OCI-LY7 (cell line): ENCODE data around the gene TNS3. TPM values are rescaled to one million over a fixed set of nuclear protein-coding genes. Genes with fewer than 3 reads are reported as not detected.

ENCODE experiments used
- BruUV-seq: library from RNA; stranded (reverse); fragments of 400-500 nt; replicated peaks from 2 replicates; lab custom pipeline; 2021; lab: Mats Ljungman, UMichigan
- CTCF ChIA-PET: fragments of 300-600 bp; sonication (Branson Sonifier 250); formaldehyde crosslinking; loops from one replicate; lab custom pipeline; 2022; ENCODE audit warnings: antibody characterized with exemption; ENCODE audit not compliant: unreplicated experiment; lab: Charles Lee
- POLR2A ChIA-PET: fragments of 300-600 bp; sonication (Branson Sonifier 250); formaldehyde crosslinking; loops from one replicate; lab custom pipeline; 2022; ENCODE audit warnings: antibody characterized with exemption; lab: Charles Lee
- DNase-seq: peaks from one replicate; pipeline ENCODE4 v3.0.0-alpha.2; 2015; ENCODE audit warnings: low spot score
- H2AFZ ChIP-seq: fragments of 200-600 bp; sonication (generic), shearing (Covaris generic); 2 replicates; pipeline ENCODE4 v1.6.1; 2014; ENCODE audit warnings: mild to moderate bottlenecking, antibody characterized with exemption, low read length, moderate library complexity
- H3K27ac ChIP-seq: fragments of 200-600 bp; sonication (generic); 2 replicates; pipeline ENCODE4 v1.5.1; 2014; ENCODE audit warnings: mixed run types, low read depth, mild to moderate bottlenecking, moderate library complexity, low read length, inconsistent platforms; ENCODE audit not compliant: poor library complexity, severe bottlenecking
- H3K36me3 ChIP-seq: fragments of 200-600 bp; sonication (generic); 2 replicates; pipeline ENCODE4 v1.6.1; 2014; ENCODE audit warnings: mild to moderate bottlenecking, antibody characterized with exemption, low read length, moderate library complexity, mixed read lengths; ENCODE audit not compliant: insufficient read depth
- H3K4me1 ChIP-seq: fragments of 200-600 bp; sonication (generic); 2 replicates; pipeline ENCODE4 v1.5.1; 2014; ENCODE audit warnings: mild to moderate bottlenecking, low read length; ENCODE audit not compliant: insufficient read depth, poor library complexity, severe bottlenecking
- H3K4me2 ChIP-seq: fragments of 200-600 bp; sonication (generic); 2 replicates; pipeline ENCODE4 v1.6.1; 2014; ENCODE audit warnings: mild to moderate bottlenecking, low read length
- H3K4me3 ChIP-seq: fragments of 200-600 bp; sonication (generic); 2 replicates; pipeline ENCODE4 v1.5.1; 2014; ENCODE audit warnings: mild to moderate bottlenecking, low read depth, low read length; ENCODE audit not compliant: poor library complexity, severe bottlenecking
- H3K79me2 ChIP-seq: fragments of 200-600 bp; sonication (generic); 2 replicates; pipeline ENCODE4 v1.6.1; 2016; ENCODE audit warnings: low read depth, mild to moderate bottlenecking, low read length, moderate library complexity, mixed read lengths; ENCODE audit not compliant: insufficient read depth
- H3K9me2 ChIP-seq: fragments of 200-600 bp; sonication (generic); 2 replicates; pipeline ENCODE4 v1.6.1; 2016; ENCODE audit warnings: mild to moderate bottlenecking, low read length, mixed read lengths; ENCODE audit not compliant: insufficient read depth
- H3K9me3 ChIP-seq: fragments of 200-600 bp; sonication (generic); 2 replicates; pipeline ENCODE4 v1.6.1; 2014; ENCODE audit warnings: mild to moderate bottlenecking, mixed run types, low read length, mixed read lengths
- H4K20me1 ChIP-seq: fragments of 200-600 bp; sonication (generic); 2 replicates; pipeline ENCODE4 v1.6.1; 2014; ENCODE audit warnings: mild to moderate bottlenecking, antibody characterized with exemption, low read length, moderate library complexity, mixed read lengths; ENCODE audit not compliant: insufficient read depth
- EZH2phosphoT487 ChIP-seq: fragments of 200-600 bp; sonication (generic); IDR thresholded peaks from 2 replicates; pipeline ENCODE4 v1.6.1; 2018; ENCODE audit warnings: low read depth, borderline replicate concordance, mild to moderate bottlenecking, mixed run types, antibody characterized with exemption, low read length, moderate library complexity, mixed read lengths
- intact Hi-C: fragments of 100-400 bp; cut with micrococcal nuclease; formaldehyde crosslinking; loops from one replicate; pipeline ENCODE4 v1.10.0; 2022; ENCODE audit not compliant: unreplicated experiment
- total RNA-seq, 2 experiments: library from RNA; depleted of rRNA in 1 of 2; stranded (reverse); fragments of >200 nt in 1 of 2; shearing (Covaris generic) in 1 of 2; gene quantifications; 2 replicates each; pipeline ENCODE4 v1.2.3, GENCODE V29; 2014 to 2022
- TF ChIP-seq, protein P1 (sequence below): fragments of 200-600 bp; sonication (generic); conservative IDR thresholded peaks from 2 replicates; pipeline ENCODE4 v1.5.1; 2014; ENCODE audit warnings: mild to moderate bottlenecking, antibody characterized with exemption, low read length, moderate library complexity, mixed read lengths

The TNS3 gene
- total RNA-seq, 2 experiments from 2014 or later, result 9.5 to 42.1 TPM

DNA sequence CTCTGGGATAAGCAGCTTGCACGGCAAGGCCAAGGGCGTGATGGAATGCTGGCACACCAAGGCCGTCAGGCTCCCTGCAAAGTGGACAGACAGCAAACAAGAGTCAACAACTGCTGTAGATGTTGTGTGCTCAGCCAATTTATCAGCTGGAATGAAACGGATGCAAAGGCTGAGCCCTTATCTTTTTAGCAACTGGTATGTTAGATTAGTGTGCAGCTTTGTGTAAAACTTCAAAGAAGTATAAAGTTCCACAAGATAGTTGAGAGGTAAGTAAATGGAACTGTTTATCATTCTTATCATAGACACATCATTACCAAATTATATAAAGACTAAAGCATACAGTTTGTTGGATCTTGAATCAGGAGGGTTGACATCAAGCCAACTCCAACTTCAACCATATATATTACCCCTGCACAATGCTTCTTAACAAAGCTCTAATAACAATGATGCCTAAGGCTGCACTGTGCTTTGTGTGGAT is 289.0 kb downstream of the TNS3 start:
- DNase-seq, result no peak
- intact Hi-C loops, result no loop called here
- no peak overlapping the region for H3K4me2 ChIP-seq
- TF ChIP-seq, protein P1, sequence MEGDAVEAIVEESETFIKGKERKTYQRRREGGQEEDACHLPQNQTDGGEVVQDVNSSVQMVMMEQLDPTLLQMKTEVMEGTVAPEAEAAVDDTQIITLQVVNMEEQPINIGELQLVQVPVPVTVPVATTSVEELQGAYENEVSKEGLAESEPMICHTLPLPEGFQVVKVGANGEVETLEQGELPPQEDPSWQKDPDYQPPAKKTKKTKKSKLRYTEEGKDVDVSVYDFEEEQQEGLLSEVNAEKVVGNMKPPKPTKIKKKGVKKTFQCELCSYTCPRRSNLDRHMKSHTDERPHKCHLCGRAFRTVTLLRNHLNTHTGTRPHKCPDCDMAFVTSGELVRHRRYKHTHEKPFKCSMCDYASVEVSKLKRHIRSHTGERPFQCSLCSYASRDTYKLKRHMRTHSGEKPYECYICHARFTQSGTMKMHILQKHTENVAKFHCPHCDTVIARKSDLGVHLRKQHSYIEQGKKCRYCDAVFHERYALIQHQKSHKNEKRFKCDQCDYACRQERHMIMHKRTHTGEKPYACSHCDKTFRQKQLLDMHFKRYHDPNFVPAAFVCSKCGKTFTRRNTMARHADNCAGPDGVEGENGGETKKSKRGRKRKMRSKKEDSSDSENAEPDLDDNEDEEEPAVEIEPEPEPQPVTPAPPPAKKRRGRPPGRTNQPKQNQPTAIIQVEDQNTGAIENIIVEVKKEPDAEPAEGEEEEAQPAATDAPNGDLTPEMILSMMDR, result no peak
- no peak for TF ChIP-seq EZH2phosphoT487
- H3K36me3 ChIP-seq, result peaks cover 32% of the 10 kb centered on the region
- H3K9me3 ChIP-seq, result no peaks in the 10 kb centered on the region
- no TSS peak for BruUV-seq
- H3K9me2 ChIP-seq, result no peaks in the 10 kb centered on the region
- ChIA-PET POLR2A (interaction anchor here (1.1 kb wide), 1 partner anchor 14 kb away, joined by 5 read pairs; no protein-coding TSS in a partner anchor), CTCF (no interaction called here)
- H3K27ac ChIP-seq, result no peak overlapping the region
- no peak overlapping the region for H2AFZ ChIP-seq
- no peaks in the 10 kb centered on the region for H3K79me2 ChIP-seq
- peaks cover 13% of the 10 kb centered on the region for H3K4me1 ChIP-seq
- H4K20me1 ChIP-seq, result no peaks in the 10 kb centered on the region
- H3K4me3 ChIP-seq, result no peak overlapping the region

DNA sequence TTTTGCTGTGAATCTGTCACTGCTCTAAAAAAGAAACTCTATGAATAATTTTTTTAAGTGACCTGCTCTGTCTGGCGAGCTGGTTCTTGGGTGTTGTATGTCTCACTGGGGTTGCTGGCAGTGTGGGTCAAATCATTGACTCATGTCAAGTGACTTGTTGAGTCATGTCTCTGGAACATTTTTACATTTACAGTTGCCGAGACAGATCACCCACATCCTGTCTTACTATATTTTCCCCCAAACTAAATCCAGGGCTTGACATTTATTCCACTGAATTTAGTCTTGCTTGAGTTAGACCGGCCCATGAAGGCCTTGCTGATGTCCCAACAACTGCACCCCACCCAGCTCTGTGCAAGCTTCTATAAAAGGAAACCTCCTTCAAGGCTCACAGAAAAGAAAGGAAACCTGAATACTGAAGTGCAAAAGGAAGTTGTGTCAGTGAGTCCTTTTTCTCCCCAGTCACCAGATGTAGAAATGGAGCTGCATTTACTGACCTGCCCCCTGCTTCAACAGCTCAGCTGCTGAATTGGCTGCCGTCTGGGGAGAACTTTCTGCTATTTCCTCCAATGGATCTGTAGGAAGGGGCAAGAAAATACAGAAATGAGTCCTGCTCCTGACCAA is 290.3 kb downstream of the TNS3 start:
- Histone ChIP-seq H3K9me3 (no peaks in the 10 kb centered on the region), H3K27ac (peak overlapping the region; percentile 0), H3K4me2 (peak overlapping the region; percentile 45; the same call in 1 of the 2 replicates), H3K36me3 (peaks cover 32% of the 10 kb centered on the region), H2AFZ (no peak overlapping the region), H3K4me3 (no peak overlapping the region), H4K20me1 (no peaks in the 10 kb centered on the region), H3K4me1 (peaks cover 13% of the 10 kb centered on the region), H3K9me2 (no peaks in the 10 kb centered on the region), H3K79me2 (no peaks in the 10 kb centered on the region)
- ChIA-PET CTCF (interaction anchor here (1.0 kb wide), 1 partner anchor 25 kb away, joined by 3 read pairs; no protein-coding TSS in a partner anchor), POLR2A (interaction anchor here (1.1 kb wide), 1 partner anchor 33 kb away, joined by 4 read pairs; no protein-coding TSS in a partner anchor)
- intact Hi-C loops, result no loop called here
- DNase-seq, result peak; percentile 16
- TF ChIP-seq EZH2phosphoT487, result no peak
- TF ChIP-seq, protein P1, result no peak
- no TSS peak for BruUV-seq

DNA sequence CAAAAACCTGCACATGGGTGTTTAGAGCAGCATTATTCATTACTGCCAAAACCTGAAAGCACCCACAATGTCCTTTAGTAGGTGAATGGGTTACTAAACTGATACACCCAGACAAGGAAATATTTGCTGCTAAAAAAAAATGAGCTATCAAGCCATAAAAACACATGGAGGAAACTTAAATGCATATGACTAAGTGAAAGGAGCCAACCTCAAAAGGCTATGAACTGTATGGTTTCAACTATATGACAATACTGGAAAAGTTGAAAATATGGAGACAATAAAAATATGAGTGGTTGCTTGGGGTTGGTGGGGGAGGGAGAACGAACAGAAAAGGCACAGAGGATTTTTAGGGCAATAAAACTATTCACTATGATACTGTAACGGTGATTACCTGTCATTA is 291.0 kb downstream of the TNS3 start:
- Histone ChIP-seq H3K9me2 (no peaks in the 10 kb centered on the region), H3K4me2 (no peak overlapping the region), H3K27ac (no peak overlapping the region), H3K36me3 (peaks cover 35% of the 10 kb centered on the region), H3K4me3 (no peak overlapping the region), H3K9me3 (no peaks in the 10 kb centered on the region), H3K4me1 (peaks cover 13% of the 10 kb centered on the region), H4K20me1 (no peaks in the 10 kb centered on the region), H2AFZ (no peak overlapping the region), H3K79me2 (no peaks in the 10 kb centered on the region)
- TF ChIP-seq, protein P1, result no peak
- no peak for TF ChIP-seq EZH2phosphoT487
- BruUV-seq, result no TSS peak
- DNase-seq, result no peak
- ChIA-PET CTCF (interaction anchor here (1.0 kb wide), 1 partner anchor 25 kb away, joined by 3 read pairs; no protein-coding TSS in a partner anchor), POLR2A (interaction anchor here (1.1 kb wide), 1 partner anchor 34 kb away, joined by 4 read pairs; no protein-coding TSS in a partner anchor)
- intact Hi-C loops, result no loop called here
